ENCODE data around the gene B4GALT5.
"Not testable (repeated sequence)": the region's sequence is repeated elsewhere in the genome, so short reads cannot be mapped to it uniquely, and the experiment has no call there.

The B4GALT5 gene

DNA sequence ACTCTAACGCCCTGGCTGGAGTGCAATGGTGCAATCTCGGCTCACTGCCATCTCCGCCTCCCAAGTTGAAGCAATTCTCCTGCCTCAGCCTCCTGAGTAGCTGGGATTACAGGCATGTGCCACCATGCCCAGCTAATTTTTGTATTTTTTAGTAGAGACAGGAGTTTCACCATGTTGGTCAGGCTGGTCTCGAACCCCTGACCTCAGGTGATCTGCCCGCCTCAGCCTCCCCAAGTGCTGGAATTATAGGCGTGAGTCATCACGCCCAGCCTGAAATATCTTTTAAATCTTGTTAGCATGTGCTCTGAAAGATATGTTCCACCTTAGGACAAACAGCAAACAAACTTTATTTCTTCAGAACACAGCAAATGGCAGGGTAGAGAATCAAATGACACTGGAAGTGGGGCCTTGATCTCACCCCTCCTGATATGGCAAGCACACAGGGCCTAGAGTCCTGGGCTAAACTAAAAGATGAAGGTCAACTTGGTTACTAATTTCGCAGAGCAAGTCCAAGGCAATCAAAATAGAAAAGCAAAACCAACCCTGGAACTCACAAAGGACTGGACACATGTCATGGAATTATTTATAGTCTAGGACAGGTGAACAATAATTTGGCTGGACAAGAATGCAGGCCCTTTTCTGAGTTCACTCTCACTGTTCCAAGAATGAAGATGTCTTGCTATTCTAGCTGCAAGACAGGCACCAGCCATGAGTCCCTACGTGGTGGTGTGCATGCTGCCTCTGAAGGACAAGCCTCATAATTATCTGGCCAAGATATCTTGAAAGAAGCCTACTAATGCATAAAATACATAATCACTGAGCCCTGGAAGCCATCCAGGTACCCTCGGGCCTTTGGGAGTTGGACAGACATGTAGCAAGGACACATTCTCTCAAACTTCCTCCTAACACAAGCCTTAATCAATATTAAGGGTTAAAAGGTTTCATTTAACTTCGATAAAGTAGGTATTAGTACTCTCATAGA, 35.6 kb downstream of the B4GALT5 start:
- peak in 1 of 2 experiments; percentile 18 for DNase-seq

DNA sequence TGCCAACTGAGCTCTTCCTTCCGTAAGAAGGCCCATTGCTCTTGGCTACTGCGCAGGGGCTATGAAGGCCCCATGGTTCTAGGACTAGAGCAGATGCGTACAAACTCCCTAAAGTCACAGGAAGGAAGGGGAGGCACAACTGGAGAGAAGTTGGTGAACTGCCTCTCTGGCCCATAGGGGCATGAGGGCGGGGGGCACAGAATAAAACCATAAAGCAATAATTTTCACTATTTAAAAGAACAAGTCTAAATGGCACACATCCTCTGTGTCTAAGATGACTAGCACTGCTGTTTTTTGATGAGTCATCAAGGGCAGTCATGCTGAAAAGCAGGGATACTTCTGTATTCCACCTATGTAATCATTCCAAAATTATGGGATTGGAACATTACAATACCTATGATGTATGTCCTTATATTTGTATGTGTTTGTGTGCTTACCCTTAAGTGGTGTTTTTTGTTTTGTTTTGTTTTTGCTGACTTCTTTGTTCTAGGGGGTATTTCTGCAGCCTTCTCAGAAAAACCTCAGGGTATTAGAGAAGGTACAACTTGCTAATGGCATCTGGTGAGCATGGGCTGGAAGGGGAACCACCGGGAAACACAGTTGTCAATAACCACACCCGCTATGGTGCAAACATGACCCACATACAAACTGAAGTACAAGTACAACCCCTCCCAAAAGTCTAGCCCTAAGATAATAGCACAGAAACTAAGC, 36.9 kb downstream of the B4GALT5 start:
- DNase-seq = peak in 1 of 2 experiments; percentile 36

DNA sequence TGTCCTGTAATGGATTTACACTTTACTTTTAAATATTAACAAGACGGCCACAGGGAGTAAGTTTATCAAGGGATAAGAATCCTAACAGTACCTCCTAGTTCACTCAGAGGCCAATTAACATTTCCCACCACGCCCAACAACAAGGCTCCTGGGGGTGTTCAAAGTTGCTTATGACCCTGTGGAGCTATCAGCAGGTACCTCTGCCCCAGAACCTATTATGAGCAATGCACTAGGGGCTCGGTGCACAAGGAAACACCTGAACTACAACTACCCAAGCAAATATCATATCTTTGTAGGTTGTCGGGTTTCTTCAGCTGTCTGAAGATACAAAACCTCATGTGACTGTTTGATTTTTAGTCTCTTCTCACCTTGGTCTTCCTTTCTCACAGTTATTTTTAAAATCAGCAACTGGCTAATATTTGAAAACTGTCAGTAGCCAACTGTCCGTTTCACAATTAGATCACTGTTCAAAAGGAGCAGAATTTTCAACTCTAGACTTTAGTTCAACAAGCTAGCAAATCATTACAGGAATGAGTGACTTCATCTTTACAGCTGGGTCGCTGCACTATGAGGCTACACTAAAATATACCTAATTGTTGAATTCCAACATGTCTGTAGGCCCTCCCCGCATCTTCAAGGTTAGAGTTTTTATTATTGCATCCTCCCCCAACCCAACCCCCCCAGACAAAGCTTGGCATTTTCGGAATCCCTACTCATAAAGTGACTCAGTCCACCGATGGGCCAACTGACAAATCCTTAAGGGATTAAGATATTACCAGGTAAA, 38.1 kb downstream of the B4GALT5 start:
- DNase-seq = no peak

GRCh38 chr20:49674383-49675352, 39.0 kb downstream of the B4GALT5 start:
- DNase-seq = no peak

DNA sequence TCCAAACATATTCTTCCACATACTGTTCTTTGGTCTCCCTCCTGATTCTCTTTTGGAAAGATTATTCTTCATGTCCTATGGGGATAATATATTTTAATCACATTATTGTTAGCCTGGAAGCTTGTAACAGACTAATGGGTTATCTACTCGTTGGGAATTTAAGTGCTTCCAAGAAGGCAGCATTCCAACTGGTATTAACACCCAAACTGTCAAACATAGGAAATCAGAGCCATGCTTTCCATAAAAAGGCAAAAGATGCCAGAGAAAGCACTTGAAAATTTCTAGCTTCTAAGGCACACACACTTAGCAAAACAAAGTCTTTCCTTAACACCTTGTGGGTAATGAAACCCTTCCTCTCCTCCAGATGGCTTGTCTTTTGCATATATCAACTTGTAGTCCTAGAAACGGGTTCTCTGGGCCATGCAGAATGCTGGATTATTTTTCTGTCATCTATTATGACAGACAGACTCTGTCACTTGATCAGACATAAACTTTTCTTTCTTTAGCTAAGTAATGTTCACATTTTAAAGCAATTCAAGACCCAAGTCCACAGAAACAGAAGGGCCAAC, 41.5 kb downstream of the B4GALT5 start:
- peak in 1 of 2 experiments; percentile 10 for DNase-seq

DNA sequence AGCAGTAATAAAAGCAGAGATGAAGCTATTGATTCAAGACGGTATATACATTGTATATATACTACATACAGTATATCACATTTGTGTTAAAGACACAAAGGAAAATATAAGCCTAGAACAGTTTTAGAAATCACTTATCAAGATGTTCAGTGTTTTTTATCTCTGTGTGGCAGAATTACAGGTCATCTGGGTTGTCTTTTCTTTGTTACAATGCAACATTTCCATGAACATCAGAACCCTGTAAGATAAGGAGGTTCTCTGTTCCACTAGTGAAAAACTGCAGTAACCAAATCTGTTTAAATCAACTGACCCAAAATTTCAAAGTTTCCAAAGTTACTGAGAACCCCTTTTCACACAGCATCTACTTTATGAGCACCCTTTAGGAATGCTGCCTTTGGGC, 42.2 kb downstream of the B4GALT5 start:
- DNase-seq = no peak

DNA sequence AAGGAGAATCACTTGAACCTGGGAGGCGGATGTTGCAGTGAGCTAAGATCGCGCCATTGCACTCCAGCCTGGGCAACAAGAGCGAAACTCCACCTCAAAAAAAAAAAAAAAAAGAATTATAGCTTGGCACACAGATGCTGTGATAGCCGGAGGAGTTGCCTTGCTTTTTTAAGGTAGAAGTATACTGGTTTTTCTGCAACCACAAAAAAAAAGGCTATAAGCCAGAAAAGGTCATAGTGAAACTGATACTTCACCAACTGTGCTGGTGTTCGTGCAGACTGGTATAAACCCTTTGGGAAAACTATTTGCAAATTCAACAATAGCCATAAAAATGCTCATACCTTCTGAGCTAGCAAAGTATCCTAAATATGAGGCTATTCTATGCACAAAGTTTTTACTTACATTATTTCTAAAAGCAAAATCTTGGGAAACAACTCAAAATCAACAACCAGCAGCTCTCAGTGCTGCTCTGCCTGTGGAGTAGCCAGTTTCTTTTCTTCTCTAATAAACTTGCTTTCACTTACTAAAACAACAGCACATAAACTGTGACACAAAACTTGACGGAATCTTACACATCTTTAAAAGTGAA, 44.0 kb downstream of the B4GALT5 start:
- no peak for DNase-seq

DNA sequence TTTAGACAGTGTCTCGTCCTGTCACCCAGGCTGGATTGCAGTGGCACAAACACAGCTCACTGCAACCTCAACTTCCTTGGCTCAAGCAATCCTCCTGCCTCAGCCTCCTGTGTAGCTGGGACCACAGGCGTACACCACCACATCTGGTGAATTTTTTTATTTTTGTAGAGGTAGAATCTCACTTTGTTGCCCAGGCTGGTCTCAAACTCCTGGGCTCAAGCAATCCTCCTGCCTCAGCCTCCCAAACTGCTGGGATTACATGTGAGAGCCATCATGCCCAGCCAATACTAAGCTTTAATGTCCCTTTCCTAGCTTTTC, 44.8 kb downstream of the B4GALT5 start:
- DNase-seq = not testable (repeated sequence)

DNA sequence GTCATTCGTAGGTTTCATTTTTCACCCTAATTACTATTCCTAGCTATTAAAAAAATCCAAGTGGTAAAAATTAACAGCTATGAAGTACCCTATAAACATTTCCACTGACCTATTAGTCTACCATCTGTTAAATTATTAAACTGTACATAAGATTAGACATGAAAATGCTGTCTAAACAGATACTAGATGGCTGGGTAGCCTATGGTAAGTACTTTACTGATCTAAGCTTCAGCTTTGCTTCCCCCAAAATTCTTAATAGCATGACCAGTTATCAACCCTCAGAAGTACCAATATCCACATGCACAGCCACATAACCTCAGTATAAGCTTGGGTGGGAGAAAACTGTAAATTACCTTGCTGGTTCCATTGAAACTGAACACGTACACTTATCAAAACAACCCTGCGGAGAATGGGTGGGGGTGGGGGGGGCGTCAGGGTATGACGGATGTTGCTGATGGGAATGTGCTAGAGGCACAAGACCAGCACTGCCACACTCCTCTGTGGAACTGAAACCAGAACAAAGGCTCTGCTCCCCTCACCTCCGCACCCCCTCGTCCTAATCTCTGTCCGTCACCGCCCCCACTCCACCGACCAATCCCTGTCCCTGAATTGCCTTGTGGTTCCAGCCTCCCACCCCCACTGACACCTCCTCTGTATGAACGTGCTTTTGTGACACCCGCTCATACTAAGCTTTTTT, 45.3 kb downstream of the B4GALT5 start:
- DNase-seq = no peak

DNA sequence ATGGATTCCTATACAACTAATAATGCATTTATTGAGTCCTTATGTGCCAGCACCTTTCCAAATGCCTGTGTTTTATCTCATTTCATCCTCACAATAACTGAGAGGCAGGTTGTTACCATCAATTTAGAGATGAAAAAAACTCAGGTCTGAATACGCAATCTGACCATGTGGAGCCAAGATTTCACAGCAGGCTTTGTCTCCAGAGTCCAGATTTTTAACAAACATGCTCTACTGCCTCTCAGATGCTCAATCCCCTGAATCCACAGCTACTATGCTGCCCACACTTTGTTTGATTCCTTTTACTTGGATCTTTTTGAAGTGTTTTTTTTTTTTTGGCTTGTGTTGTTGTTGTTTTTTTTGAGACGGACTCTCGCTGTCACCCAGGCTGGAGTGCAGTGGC, 46.8 kb downstream of the B4GALT5 start:
- no peak for DNase-seq

DNA sequence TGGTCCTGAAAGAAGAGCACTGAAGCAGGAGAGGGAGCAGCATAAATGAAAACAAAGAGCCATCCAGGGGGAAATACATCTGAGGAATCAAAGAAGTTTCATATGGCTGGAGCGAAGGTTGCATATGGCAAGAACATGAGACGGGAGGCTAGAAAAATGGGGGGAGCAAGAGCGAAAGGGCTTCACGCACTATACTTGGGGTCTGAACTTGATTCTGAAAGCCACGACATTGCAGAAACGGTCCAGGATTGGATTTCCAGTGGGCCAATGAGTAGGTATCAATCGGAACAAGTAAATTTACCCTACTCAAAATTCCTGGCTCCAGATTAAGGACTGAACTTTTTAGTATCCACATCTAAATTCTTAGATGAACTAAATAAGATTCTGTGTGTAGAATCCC, 47.9 kb downstream of the B4GALT5 start:
- DNase-seq = no peak

DNA sequence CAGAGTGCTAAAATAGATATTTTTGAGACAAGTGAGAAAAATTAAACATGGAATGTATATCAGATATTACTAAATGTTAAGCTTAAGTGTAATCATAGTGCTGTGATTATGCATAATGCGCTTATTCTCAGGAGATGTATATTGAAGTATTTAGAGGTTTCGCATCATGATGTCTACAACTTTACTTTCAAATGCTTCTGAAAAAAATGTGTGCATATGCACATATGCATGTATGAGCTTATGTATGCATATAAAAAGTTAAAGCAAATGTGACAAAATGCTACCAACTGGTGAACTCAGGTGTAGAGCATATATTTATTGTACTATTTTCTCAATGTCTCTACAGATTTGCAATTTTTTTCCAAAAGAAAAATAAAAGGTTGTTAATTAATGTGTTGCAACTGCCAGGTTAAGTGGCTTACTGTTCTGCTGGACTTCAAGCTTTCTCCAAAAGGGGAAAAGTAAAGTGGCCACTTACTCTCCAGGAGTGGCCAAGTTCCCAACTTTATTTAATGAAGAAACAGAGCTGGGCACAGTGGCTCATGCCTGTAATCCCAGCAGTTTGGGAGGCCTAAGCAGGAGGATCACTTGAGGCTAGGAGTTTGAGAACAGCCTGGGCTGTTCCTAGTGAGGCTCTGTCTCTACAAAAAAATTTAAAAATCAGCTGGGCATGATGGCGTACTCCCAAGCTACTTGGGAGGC, 48.9 kb downstream of the B4GALT5 start:
- no peak for DNase-seq

- DNase-seq = no peak
These were observed 50.6 kb downstream of the B4GALT5 start for GRCh38 chr20:49663112-49663511.

DNA sequence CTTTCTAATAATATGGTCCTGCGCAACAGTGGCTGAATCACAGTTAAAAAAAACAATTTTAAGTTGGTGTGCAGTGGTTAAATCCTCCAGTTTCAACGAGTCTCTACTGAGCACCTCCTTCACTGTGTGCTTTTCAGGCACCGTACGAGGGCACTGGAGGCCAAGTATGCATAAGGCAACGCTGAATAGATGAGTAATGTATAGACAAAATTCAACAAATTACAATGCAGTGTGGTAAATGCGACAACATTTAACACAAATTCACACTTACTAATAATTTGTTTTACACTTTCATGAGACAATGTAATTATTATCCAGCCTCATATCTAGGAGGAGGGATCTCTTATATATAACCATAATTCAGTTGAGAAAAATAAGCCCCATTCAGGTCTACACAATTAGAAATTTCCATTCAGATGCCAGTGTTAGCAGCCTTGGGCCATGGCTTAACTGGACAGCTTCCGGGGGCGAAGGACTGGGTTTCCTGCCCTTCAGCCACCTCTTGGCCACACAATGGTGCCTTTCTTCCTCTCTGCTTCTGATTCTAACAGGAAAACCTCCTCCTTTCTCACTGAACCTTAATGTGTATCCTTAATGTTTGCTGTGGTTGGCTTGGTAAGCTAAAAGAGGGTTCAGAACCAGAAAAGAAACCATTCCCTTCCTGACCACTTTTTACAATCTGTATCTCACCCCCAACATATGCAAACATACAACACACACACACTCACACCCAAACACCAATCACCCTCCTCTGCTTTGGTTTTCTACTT, 51.9 kb downstream of the B4GALT5 start:
- no peak for DNase-seq

- DNase-seq = no peak
These were observed 52.8 kb downstream of the B4GALT5 start for GRCh38 chr20:49660912-49661311.

GRCh38 chr20:49659056-49659455, 54.6 kb downstream of the B4GALT5 start:
- DNase-seq = no peak

- no peak for DNase-seq
These were observed 55.2 kb downstream of the B4GALT5 start for GRCh38 chr20:49658508-49658907.

GRCh38 chr20:49657118-49657901, 56.4 kb downstream of the B4GALT5 start:
- no peak for DNase-seq

Data from NCI-H446 (cell line).